ENCODE results near the gene HOMER3. TPM values are rescaled to one million over a fixed set of nuclear protein-coding genes. Genes with fewer than 3 reads are reported as not detected.

The HOMER3 gene
- total and polyA plus RNA-seq, 4 donors, result 22.0 to 40.2 (median 24.2) TPM

- DNase-seq, result peak; percentile 21 to 60 (median 32)
- TF ChIP-seq CTCF (IDR thresholded peaks at IDR 0.05; ENCODE audit: control extremely low read depth, extremely low read depth), result no peak
- H3K4me3 ChIP-seq, result no peak within 1 kb of the TSS
Measured at GRCh38 chr19:18895824-18896341, 45.1 kb downstream of the HOMER3 start, which contains the start of gene CERS1. Gene CERS1 (minus strand): TSS chr19:18896158. CDS start chr19:18896072, 86 bp downstream.

DNA sequence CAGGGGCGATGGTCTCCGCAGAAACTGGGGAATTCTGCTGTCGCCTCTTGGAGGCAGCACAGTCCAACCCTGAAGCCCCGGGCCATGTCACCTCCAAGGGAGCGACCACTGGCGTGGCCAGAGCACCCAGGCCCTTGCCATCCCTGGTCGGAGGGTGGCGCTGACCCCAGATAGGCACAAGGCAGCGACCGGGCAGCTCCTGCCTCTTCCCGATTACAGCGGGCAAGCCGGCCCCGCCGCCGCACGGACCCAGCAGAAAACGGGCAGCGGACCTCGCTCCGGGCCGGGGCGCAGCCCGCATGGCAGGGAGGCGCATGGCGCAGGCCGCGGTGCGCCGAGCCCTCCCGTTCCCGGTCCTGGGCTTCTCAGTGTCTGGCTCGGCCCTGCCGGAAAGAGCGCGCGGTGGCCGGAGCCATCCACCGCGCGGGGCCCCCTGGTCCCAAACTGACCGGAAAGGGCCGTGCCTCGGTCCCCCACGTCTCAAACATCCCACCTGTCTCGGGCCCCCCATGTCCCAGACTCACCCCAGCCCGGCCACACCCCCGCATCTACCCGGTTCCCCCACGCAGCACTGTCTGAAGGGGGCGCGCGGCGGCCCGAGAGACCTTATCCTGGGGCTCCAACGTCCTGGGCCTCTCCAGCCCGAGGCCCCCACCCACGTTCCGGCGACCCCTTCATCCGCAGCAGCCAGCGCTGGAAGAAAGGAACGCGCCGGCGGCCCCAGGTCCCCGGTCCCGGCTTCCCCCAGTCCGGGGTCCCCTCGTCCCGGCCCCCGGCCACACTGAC, 45.8 kb downstream of the HOMER3 start:
- peaks cover 0 to 8% (median 0%) of the 10 kb centered on the region in 3 donors for H3K27me3 ChIP-seq (ENCODE audit: control insufficient read depth in 3 of 3, insufficient read depth in 3 of 3, low read length in 2 of 3)
- H3K9ac ChIP-seq (ENCODE audit: insufficient read depth in 1 of 2, low read length in 2 of 2), result no peak overlapping the region
- ATAC-seq (ENCODE audit: insufficient read depth, low FRiP score) (no peak), DNase-seq (peak; percentile 38 to 52 (median 51))
- H3K9me3 ChIP-seq (ENCODE audit: control insufficient read depth in 4 of 4, insufficient read depth in 3 of 4, low read length in 3 of 4), result peaks cover 0 to 2% (median 0%) of the 10 kb centered on the region in 4 donors
- no peak for TF ChIP-seq CTCF (IDR thresholded peaks at IDR 0.05; ENCODE audit: control extremely low read depth, extremely low read depth)
- peaks cover 0 to 21% (median 0%) of the 10 kb centered on the region in 5 donors for H3K4me1 ChIP-seq (ENCODE audit: control insufficient read depth in 5 of 5, insufficient read depth in 5 of 5, low read length in 5 of 5)
- no peak overlapping the region for H3K4me3 ChIP-seq
- peaks cover 0 to 17% (median 3%) of the 10 kb centered on the region in 4 donors for H3K36me3 ChIP-seq (ENCODE audit: control insufficient read depth in 4 of 4, insufficient read depth in 4 of 4, low read length in 4 of 4)
- no peak overlapping the region for H3K27ac ChIP-seq (ENCODE audit: low read depth in 1 of 2, low read length in 1 of 2)
- WGBS, 2 donors, result 1 to 2% methylated on average over 71 to 72 of the region's 72 CpGs

More at GRCh38 chr19:18895824-18896341, 45.1 kb downstream of the HOMER3 start, which contains the start of gene CERS1:
- ATAC-seq (ENCODE audit: insufficient read depth, low FRiP score), result no peak
- WGBS, 2 donors, result 0 to 1% methylated on average over 7 to 89 of the region's 89 CpGs
- peaks cover 0 to 3% (median 0%) of the 10 kb centered on the region in 4 donors for H3K9me3 ChIP-seq (ENCODE audit: control insufficient read depth in 4 of 4, insufficient read depth in 3 of 4, low read length in 3 of 4)
- peaks cover 0 to 21% (median 0%) of the 10 kb centered on the region in 5 donors for H3K4me1 ChIP-seq (ENCODE audit: control insufficient read depth in 5 of 5, insufficient read depth in 5 of 5, low read length in 5 of 5)
- H3K27me3 ChIP-seq (ENCODE audit: control insufficient read depth in 3 of 3, insufficient read depth in 3 of 3, low read length in 2 of 3), result peaks cover 0 to 8% (median 0%) of the 10 kb centered on the region in 3 donors
- H3K27ac ChIP-seq (ENCODE audit: low read depth in 1 of 2, low read length in 1 of 2), result no peak within 1 kb of the TSS
- peaks cover 0 to 20% (median 5%) of the 10 kb centered on the region in 4 donors for H3K36me3 ChIP-seq (ENCODE audit: control insufficient read depth in 4 of 4, insufficient read depth in 4 of 4, low read length in 4 of 4)
- no peak within 1 kb of the TSS for H3K9ac ChIP-seq (ENCODE audit: insufficient read depth in 1 of 2, low read length in 2 of 2)

DNA sequence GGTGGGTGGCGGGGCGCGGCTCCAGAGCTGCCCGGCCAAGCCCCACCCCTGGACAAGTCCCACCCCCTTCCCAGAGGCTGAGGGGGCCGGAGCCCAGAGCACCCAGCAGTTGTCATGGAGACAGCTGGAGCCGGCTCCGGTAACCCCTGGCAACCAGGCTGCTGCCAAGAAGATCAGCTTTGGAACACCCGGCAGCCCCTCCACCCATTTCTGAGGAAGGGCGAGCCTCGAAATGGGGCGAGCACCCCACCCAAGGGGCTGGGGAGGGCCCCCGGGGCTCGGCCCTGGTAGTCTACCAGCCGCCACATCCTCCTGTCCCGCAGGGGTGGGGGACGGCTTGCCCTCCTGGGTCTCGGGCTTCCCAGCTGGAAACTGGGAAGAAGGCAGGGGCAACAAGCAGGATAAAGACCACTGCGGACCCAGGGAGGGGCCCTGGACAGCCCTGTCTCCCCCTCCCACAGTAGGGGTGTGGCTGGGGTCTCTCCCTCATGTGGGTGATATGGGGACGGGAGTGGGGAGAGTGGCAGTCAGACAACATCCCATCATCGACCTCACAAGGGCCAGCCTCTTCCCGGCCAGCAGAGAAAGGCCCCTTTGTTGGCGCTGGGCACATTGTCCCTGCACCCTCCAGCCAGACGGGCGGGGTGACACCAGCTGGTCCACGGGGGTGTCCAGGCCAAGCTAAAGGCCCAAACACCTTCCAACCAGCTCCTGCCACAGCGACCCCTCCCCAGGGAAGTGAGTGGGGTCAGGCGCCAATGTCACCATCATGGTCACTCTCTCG, 46.6 kb downstream of the HOMER3 start:
- 10 to 16% methylated on average over 25 to 28 of the region's 28 CpGs for WGBS, 2 donors
- Histone ChIP-seq H3K36me3 (ENCODE audit: control insufficient read depth in 4 of 4, insufficient read depth in 4 of 4, low read length in 4 of 4) (peaks cover 0 to 9% (median 0%) of the 10 kb centered on the region in 4 donors), H3K4me1 (ENCODE audit: control insufficient read depth in 5 of 5, insufficient read depth in 5 of 5, low read length in 5 of 5) (peaks cover 0 to 21% (median 0%) of the 10 kb centered on the region in 5 donors), H3K4me3 (no peak overlapping the region), H3K9ac (ENCODE audit: insufficient read depth in 1 of 2, low read length in 2 of 2) (no peak overlapping the region), H3K9me3 (ENCODE audit: control insufficient read depth in 4 of 4, insufficient read depth in 3 of 4, low read length in 3 of 4) (peaks cover 0 to 2% (median 0%) of the 10 kb centered on the region in 4 donors), H3K27ac (ENCODE audit: low read depth in 1 of 2, low read length in 1 of 2) (no peak overlapping the region), H3K27me3 (ENCODE audit: control insufficient read depth in 3 of 3, insufficient read depth in 3 of 3, low read length in 2 of 3) (peaks cover 0 to 8% (median 0%) of the 10 kb centered on the region in 3 donors)
- DNase-seq (peak; percentile 90 to 91 (median 90)), ATAC-seq (ENCODE audit: insufficient read depth, low FRiP score) (no peak)
- no peak for TF ChIP-seq CTCF (IDR thresholded peaks at IDR 0.05; ENCODE audit: control extremely low read depth, extremely low read depth)

Measured in lung (tissue), 12 donors.